GM08714 (cell line): Measurements from ENCODE around the gene ROM1.

ENCODE experiments used
- H3K4me3 ChIP-seq: fragments of 200-500 bp; sonication (Bioruptor generic); 2 replicates; pipeline ENCODE4 v1.5.1; 2014; ENCODE audit warnings: mild to moderate bottlenecking, low read length, inconsistent platforms
- ZNF274 ChIP-seq: IDR thresholded peaks from 2 replicates; pipeline ENCODE4 v1.6.1; 2012; ENCODE audit warnings: mild to moderate bottlenecking, low read depth, low read length

Gene ROM1

DNA sequence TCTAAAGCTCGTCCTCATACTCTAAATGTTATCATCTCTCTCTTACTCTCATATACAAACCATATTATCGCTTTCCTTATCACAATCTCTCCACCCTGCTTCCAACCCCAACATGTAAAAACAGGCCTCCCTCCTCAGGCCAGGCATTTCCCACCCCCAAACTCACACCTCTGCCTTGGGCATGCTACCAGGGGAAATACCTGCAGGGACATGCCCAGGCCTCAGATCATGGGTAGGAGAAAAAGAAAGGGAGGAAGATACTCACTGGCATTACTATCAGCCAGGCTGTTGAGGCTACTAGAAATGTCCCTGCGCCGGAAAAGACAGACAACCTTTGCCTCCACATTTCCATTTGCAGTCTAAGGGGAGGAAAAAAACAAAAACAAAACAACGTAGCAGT is 13.2 kb upstream of the ROM1 start:
- no peak for TF ChIP-seq ZNF274
- H3K4me3 ChIP-seq = peak overlapping the region; percentile 96

DNA sequence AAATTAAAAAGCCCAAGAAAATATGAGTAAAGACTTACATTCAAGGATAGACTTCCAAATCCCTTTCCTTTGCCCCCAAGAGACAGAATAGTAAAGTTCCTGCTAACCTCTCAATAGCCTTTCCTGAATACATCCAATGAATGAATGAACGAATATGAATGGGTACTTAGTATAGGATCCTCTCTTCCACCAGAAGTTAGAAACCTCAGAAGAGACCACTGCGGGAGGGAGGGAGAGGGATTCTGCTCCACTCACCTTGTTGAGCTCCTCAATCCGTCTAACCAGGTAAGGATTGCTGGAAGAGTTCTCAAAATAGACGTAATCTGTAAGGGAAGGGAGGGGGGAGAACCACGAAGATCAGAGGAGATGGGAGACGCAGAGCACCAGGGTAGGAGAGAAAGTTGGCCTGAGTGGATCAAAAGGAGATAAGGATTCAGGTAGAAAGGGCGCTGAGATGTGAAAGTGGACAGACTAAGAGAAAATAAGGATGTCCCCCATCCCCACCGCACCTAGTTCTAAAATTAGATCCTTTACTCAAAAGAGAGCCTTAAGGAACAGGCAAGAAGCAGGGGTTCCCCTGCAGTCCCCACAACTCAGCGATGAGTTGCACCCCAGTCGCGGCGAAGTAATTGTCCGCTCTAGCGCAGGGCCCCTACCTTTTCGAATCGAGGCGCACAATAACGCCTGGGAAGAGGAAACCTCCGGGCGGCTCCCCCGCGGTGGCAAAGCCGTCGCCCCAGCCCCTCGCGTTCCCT is 12.5 kb upstream of the ROM1 start:
- no peak for TF ChIP-seq ZNF274
- peak overlapping the region; percentile 96 for H3K4me3 ChIP-seq

DNA sequence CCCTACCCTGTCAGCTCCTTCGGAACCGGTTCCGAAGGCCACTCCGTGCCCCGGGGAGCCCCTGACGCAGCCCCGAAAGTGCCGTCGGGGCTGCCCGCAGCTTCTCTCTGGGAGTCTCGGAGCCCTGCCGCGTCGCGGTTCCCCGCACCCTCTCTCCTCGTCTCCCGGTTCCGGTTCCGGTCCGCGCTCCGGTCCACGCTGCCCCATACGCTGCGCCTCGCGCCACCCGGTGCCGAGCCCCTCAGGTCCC is 12.0 kb upstream of the ROM1 start:
- H3K4me3 ChIP-seq = peak overlapping the region; percentile 96
- no peak for TF ChIP-seq ZNF274

DNA sequence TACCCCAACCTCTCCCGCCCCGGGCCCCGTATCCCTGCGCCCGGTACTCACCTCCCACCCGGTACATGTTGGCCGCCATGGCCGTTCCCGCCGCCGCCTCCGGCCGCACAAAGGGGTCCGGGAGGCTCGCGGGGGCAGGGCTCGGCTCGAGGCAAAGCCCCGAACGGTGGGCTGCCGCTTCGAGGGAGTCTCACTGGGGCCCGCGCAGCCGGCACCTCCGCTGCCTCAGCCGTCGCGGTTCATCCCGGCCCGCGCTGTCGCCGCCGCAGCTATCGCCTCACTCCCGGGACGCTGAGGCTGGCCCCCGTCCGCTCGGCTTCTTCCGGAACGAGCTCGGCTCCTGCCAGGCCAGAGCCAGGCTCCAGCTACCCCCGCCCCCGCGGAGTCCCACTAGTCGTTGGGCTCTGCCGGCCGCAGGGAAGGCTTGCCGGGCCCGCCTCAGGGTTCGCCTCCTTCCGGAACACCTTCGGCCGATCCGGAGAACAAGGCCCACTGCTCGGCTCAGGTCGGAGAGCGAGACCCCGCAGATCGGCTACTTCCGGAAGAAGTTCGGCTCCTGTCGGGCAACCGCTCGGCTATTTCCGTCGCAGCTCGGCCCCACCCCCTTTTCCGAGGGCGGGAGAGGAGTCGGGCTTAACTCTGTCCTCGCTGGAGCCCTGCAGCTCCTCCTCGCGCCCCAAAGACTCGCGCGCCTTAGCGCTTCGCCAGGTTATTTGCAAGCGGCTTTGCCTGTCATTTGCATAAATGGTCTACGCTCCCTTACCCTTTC is 11.5 kb upstream of the ROM1 start, which contains the start of gene MTA2:
MTA2 (minus strand) TSS at position 494 of the 769 bp plus-strand sequence; CDS start at position 79, 415 bp downstream.
- TF ChIP-seq ZNF274 = no peak
- H3K4me3 ChIP-seq = peak within 1 kb of the TSS; percentile 96

DNA sequence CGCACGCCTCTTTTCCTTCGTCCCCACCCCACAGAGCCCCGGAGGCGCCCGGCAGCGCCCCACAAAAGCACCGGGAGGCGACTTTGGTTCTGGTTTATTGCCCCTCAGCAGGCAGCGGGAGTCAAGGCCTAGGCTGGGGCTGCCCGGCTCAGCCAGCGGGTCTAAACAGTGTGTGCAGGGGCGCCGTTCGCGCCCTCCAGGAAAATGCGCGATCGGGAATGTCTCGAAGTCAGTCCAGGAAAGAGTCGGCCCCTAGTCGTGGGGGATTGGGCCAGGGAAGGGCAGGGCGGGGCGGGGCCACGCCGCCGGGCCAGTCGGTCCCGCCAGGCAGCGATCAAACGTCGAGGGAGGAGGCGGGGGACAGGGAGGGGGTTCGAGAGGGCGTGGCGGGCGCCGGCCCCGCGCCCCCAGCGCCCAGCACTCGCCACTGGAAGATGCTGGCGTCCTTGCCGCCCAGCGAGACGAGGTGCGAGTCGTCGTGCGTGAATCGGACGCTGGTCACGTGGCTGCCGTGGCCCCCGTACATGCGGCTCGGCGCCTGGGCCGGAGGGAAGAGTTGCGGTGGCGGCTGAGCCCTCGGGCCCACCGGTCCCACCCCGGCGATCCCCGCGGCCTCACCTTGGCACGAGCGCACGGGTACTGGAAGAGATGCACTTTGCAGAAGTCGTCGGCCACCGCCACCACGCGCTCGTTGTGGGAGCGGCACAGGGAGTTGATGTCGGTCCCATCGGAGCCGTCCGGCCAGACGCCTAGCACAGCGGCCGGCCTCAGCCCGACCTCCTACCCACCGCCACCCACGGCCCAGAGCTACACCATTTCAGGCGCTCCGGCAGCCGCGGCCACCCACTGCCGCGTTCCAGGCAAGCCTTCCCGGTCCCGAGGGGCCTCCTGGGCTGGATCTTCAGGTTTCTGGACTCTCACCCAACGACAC is 10.7 kb upstream of the ROM1 start:
- TF ChIP-seq ZNF274 = no peak
- peak overlapping the region; percentile 26; the same call in 1 of the 2 replicates for H3K4me3 ChIP-seq

DNA sequence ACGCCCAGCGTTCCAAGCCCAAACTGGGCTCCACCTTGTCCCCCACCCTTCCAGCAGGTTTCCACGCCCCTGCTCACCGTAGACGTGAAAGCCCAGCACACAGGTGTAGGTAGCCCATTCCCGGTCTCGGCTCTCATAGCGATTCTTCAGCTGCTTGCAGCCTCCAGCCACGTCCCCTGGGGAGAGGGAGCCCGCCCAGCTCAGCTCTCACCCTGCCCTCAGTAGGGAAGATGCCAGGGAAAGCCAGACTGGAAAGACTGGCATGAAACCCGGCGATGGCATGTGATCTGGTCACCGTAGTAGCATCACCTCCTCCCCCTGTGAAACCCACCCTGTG is 10.0 kb upstream of the ROM1 start:
- H3K4me3 ChIP-seq = no peak overlapping the region
- no peak for TF ChIP-seq ZNF274

DNA sequence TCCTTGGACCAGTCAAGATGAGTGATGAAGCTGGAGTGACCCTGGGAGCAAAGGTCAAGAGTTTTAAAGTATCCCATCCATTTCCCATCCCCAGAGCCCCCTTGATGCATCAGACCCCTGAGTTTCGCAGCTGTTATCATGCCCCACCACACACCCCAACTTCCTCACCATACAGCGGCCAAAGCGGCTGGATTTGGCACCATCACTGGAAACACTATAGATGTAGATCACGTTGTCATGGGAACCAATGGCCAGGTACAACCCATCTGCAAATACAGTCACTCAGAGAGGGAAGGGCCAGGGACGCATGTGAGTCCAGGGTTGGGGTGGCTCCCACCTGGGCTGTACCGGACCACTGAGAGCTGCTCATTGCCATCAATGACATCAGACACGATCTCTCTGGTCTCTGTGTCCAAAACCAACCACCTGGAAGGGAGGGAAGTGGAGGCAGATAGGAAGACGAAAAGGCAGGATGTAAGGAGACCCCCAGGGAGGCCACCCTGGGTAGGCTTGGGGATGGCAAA is 9.2 kb upstream of the ROM1 start:
- no peak for TF ChIP-seq ZNF274
- no peak overlapping the region for H3K4me3 ChIP-seq

DNA sequence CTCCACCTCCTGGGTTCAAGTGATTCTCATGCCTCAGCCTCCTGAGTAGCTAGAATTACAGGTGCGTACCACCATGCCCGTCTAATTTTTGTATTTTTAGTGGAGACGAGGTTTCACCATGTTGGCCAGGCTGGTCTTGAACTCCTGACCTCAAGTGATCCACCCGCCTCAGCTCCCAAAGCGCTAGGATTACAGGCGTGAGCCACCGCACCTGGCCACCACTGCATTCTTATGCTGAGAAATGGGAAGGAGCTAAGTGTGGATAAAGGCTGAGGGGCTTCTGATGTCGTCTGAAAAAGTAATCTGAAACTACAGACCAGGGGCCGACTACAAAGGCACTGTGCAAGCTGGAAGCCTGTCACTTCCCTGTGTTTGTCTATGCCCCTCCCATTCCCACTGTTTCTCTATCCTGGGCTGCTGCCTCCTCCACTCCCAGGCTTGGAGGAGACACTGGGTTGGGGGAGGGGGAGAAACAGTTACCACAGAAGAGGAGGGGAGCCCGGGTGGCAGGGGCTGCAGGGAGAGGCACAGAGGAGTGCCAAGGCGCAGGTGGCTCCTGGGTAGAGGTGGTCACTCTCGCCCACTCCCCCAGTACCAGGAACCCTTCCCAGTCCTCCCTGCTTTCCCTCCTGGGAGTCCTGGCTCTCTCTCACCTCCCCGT is 8.5 kb upstream of the ROM1 start:
- no peak overlapping the region for H3K4me3 ChIP-seq

DNA sequence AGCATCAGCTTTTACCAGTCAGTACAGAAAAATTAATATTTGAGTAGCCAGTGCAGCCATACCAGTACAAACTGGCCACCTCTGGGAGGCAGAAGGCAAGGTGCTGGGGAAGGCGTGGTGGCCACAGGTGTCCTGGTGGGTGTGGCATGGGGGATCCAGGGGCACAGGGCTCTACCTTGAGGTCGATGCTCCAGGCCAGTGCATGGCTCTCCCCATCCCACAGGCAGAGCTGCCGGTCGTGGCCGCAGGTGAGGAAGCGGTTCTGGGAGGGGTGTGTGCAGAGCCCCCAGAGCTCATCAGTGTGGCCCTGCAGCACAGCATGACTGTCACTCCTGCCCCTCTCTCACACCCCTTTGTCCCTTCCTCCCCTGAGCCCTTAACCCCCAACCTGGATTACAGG is 7.6 kb upstream of the ROM1 start:
- no peak overlapping the region for H3K4me3 ChIP-seq
- TF ChIP-seq ZNF274 = no peak

More for the DNA sequence above, 8.5 kb upstream of the ROM1 start:
- TF ChIP-seq ZNF274 = no peak

DNA sequence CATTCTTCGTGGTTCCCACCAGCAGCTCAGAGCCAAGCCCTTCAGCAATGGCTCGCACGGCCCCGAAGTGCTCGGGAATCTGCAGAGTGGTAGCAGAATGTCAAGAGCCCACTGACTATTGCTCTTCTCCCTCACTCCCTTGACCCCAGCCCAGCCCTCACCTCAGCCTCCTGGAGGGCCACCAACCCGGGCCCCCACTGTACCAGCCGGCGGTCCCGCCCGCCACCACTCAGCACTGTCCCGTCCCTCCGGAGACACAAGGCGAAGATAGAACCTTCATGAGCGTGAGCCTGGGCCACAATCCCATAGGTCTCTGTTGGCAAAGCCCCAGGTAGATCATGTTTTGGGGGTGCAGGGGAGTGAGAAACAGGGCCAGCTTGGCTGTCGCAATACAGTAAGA is 7.2 kb upstream of the ROM1 start:
- TF ChIP-seq ZNF274 = no peak
- H3K4me3 ChIP-seq = no peak overlapping the region

DNA sequence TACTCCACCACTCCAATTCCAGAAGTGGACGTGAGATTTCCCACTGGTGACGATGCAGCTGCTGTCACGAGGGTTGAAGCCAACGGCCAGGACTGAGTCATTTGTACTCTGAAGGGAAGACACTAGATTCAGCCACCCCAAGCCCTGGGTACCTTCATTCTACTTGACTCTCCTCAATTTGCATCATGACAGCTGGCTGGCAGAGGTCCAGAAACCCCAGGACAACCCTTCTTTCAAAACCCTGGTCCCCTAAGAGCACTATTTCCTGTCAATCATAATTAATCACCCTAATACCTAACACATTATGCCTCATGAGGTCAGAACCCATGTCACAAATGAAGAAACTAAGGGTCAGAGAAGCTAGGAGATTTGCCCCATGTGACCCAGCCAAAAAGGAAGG is 5.3 kb upstream of the ROM1 start:
- no peak overlapping the region for H3K4me3 ChIP-seq
- no peak for TF ChIP-seq ZNF274

DNA sequence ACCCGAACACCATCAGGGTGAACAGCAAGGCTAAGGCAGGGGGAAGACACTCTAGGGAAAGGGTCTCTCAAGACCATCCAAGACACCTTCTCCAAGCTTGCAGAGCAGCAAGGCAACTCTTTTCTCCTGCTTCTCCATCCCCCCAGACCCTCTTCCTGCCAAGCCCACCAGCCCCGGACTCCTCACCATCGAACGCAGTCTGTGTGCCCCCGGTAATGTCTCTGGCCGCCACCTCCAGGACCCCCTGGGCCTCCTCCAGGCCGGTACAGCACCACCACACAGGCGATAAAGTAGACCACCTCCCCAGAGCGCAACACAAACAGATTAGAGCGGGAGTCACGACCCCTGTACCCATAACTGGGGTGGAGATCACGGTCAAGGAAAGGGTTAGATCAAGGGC is 4.3 kb upstream of the ROM1 start:
- no peak for TF ChIP-seq ZNF274
- no peak overlapping the region for H3K4me3 ChIP-seq

DNA sequence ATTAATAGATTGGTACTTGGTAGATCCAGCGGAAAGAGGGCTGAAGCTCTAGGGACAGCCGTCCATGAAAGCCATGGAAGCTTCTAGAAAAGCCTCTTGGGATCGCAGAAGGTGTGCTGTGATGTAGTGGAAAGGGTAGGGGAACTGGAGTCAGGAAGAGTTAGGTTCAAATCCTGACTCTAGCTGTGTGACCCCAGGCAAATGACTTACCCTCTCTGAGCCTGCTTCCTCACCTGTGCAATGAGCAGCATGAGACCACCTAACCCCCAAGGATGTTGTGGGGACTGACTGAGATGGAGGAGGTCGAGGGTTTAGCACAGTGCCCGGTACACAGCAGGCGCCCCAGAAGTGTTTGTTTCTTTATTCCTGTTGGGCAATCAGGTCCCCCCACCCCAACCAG is 2.7 kb upstream of the ROM1 start:
- TF ChIP-seq ZNF274 = no peak
- H3K4me3 ChIP-seq = no peak overlapping the region

DNA sequence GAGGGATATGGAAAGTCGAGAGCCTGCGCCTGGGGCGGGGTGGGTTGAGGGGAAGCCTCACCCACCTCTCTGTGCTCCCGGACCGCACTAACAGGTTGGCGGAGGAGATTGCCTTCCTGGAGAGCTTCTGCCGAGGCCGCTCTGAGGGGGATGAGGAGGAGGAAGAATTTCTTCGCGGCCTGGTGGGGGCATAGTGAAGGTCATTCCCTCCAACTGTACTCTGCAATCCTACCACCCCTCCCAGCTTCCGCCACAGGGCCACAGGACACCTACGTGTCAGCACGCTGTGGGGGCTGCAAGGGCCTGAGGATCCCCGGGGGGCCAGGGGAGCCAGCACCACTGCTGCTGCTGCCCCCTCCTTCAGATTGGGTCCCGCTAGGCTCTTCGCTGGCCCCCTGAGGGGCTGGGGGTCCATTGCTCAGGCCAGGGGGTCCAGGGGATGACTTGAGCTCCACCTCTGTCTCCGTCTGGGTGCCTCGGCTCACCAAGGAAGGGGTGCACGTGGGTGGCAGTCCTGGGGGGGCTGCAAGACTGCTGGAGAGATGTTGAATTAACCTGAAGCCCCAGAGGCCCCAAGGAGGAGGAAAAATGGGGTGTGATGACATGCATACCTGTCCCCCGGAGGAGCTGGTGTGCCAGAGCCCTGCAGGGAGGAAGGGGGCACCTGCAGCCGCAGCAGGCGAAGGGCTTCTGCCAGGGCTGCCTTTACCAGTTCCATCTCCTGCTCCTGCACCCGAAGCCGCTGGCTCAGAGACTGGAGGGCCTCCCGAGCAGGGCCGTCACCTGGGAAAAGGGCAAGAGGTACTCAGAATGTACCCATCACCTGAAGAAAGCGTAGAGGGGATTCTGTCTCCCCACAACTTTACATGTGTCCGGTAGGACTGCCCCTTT is 2.0 kb upstream of the ROM1 start:
- TF ChIP-seq ZNF274 = no peak
- H3K4me3 ChIP-seq = peak overlapping the region; percentile 78; the same call in 1 of the 2 replicates
